ENCODE results near the gene TMEM72.

TMEM72 gene

DNA sequence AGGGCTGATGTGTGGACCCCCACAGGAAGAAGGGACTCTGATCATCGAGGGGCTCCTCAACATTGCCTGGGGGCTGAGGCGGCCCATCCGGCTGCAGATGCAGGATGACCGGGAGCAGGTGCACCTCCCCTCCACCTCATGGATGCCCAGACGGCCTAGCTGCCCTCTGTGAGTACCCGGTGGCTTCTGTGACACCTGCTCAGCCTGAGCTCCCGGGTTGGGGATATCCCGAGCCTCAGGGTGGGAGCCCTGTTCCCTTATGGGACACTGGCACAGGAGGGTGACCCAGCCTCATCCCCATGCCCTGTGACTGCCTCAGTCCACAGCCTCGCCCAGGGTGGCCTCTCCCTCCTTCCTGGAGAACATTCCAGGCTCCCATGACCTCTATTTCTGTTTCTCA, 71.4 kb downstream of the TMEM72 start:
- in situ Hi-C loops (cut with HindIII; ENCODE audit: low sequenced_read_pairs), result no loop called here
- TF ChIP-seq, protein P1, sequence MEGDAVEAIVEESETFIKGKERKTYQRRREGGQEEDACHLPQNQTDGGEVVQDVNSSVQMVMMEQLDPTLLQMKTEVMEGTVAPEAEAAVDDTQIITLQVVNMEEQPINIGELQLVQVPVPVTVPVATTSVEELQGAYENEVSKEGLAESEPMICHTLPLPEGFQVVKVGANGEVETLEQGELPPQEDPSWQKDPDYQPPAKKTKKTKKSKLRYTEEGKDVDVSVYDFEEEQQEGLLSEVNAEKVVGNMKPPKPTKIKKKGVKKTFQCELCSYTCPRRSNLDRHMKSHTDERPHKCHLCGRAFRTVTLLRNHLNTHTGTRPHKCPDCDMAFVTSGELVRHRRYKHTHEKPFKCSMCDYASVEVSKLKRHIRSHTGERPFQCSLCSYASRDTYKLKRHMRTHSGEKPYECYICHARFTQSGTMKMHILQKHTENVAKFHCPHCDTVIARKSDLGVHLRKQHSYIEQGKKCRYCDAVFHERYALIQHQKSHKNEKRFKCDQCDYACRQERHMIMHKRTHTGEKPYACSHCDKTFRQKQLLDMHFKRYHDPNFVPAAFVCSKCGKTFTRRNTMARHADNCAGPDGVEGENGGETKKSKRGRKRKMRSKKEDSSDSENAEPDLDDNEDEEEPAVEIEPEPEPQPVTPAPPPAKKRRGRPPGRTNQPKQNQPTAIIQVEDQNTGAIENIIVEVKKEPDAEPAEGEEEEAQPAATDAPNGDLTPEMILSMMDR (IDR thresholded peaks at IDR 0.05; ENCODE audit: low read depth, low read length, missing control alignments), result no peak
- H3K4me3 ChIP-seq (ENCODE audit: low read depth, low read length), result no peak overlapping the region
- no peak for DNase-seq (ENCODE audit: low read depth)

DNA sequence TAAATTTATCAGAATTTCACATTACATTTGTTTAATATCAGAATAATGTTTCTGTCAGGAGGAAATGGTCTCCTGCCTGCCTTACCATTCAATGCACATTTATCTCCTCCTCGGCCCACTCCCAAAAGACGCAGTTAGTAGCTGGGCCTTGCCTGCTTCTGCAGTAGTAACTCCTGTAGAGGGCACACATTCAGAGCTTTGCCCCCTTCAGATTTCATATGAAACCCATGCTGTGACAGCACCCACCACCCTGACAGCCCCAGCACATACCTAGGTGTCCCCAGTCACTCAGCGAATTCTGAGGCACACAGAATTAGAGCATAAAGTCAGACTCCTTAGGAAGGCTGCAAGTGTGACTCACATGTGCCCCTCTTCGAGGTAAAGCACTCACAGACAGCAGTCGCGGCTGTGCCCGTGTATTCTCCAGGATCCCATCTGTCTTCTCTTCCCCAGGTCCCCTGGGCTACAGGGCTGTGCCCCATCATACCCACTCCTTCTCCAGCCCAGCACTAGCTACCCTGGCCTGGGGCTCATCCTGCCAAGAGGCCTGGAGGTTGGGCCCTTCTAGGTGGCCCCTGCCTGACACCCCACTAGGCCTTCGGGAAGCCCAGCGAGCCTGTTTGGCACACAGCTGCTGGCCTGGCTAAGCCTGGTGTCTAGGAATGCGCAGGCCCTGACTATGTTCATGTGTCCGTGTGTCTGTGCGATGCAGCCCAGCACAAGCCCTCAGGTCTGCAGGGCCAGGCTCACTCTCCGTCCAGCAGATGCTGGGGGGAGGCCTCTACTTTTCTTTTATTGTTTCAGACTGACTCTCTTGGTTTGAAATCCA, 72.1 kb downstream of the TMEM72 start:
- DNase-seq (ENCODE audit: low read depth), result no peak
- TF ChIP-seq, protein P1 (IDR thresholded peaks at IDR 0.05; ENCODE audit: low read depth, low read length, missing control alignments), result no peak
- no peak overlapping the region for H3K4me3 ChIP-seq (ENCODE audit: low read depth, low read length)
- in situ Hi-C loops (cut with HindIII; ENCODE audit: low sequenced_read_pairs), result no loop called here

DNA sequence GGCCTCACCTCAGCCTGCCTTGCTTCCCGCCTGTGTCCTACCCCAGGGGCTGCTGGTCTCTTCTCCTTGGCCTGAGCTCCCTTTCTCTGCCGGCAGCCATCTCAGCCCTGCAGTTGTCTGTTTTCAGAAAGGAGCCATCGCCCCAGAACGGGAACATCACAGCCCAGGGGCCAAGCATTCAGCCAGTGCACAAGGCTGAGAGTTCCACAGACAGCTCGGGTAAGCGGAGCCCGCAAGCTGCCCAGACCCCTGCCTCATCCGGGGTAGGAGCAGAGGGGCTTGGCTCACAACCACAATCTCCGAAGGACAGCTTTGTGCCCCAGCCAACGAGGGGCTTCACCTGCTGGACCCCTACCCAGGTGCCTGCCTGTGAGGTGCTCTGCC, 72.8 kb downstream of the TMEM72 start:
- TF ChIP-seq, protein P1 (IDR thresholded peaks at IDR 0.05; ENCODE audit: low read depth, low read length, missing control alignments), result no peak
- no peak for DNase-seq (ENCODE audit: low read depth)
- H3K4me3 ChIP-seq (ENCODE audit: low read depth, low read length), result no peak overlapping the region
- in situ Hi-C loops (cut with HindIII; ENCODE audit: low sequenced_read_pairs), result no loop called here

DNA sequence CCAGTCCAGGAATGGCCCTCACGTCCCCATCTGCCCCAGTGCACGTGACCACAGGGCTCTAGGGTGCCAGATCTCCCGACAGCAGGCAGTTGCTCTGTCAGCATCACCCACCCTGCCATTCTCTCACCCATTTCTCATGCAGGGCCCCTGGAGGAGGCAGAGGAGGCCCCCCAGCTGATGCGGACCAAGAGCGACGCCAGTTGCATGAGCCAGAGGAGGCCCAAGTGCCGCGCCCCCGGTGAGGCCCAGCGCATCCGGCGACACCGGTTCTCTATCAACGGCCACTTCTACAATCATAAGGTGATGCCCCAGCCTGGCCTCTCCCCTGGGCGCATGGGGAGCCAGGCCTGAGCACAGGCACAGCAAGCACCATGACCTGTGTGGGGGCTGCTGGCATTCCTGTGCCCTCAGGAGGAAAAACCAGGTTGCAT, 73.5 kb downstream of the TMEM72 start:
- DNase-seq (ENCODE audit: low read depth), result no peak
- TF ChIP-seq, protein P1 (IDR thresholded peaks at IDR 0.05; ENCODE audit: low read depth, low read length, missing control alignments), result no peak
- in situ Hi-C loops (cut with HindIII; ENCODE audit: low sequenced_read_pairs), result no loop called here
- no peak overlapping the region for H3K4me3 ChIP-seq (ENCODE audit: low read depth, low read length)

DNA sequence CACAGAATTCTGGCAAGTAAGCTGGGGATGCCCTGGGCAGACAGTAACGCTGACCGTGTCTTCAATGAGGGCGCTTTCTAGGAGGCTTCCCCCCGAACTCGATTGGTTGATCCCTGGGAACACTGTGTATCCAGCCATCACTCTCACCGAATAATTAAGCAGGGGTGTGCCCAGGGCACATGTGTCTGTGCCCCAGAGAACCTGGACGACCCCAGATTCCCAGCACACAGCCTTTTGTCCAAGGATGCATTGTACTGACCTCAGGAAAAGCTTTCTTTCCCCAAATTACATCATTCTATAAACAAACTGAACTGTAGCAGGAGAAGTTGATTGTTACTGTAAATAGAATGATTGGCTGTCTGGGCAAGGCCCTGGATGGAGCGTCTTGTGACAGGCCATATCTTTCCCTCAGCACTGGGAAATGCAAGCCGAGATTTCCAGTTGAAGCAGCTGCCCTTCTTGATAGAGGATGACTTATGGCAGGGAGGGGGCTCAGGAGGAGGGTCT, 74.1 kb downstream of the TMEM72 start:
- H3K4me3 ChIP-seq (ENCODE audit: low read depth, low read length), result no peak overlapping the region
- DNase-seq (ENCODE audit: low read depth), result no peak
- TF ChIP-seq, protein P1 (IDR thresholded peaks at IDR 0.05; ENCODE audit: low read depth, low read length, missing control alignments), result no peak
- in situ Hi-C loops (cut with HindIII; ENCODE audit: low sequenced_read_pairs), result no loop called here

DNA sequence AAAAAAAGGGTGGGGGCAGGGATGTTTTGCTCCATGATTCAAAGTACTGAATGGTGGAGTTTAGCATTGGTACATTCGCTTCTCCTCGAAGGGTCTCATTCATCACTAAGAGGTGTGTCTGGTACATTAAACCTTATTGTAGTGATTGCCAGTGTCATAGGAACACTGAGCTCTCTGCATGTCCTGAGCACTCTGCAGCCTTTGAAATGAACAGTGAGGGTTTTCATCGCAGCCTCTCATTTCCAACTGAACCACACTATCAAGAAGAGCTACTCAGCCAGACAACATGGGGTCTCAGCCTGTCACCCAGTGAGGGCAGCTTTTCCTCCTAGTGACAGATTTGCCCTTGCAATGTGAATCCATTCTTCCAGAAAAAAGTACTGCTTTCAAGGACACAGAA, 75.0 kb downstream of the TMEM72 start:
- DNase-seq (ENCODE audit: low read depth), result no peak
- TF ChIP-seq, protein P1 (IDR thresholded peaks at IDR 0.05; ENCODE audit: low read depth, low read length, missing control alignments), result no peak
- in situ Hi-C loops (cut with HindIII; ENCODE audit: low sequenced_read_pairs), result no loop called here
- no peak overlapping the region for H3K4me3 ChIP-seq (ENCODE audit: low read depth, low read length)

All from astrocyte of the cerebellum (primary cell).